Activated CD8-positive, alpha-beta memory T cell treated with anti-CD3 and anti-CD28 coated beads, Interleukin-2, amount 50 U/mL, for 48 hours (primary cell): ENCODE data around the gene TRRAP.
A peak's percentile ranks its signal among the peaks of the same experiment; 100 is the strongest.
"Not testable (repeated sequence)": the region's sequence is repeated elsewhere in the genome, so short reads cannot be mapped to it uniquely, and the experiment has no call there.

Experiments used
- DNase-seq: peaks from one replicate; pipeline ENCODE4 v3.0.0-alpha.2; 2020

Gene TRRAP

DNA sequence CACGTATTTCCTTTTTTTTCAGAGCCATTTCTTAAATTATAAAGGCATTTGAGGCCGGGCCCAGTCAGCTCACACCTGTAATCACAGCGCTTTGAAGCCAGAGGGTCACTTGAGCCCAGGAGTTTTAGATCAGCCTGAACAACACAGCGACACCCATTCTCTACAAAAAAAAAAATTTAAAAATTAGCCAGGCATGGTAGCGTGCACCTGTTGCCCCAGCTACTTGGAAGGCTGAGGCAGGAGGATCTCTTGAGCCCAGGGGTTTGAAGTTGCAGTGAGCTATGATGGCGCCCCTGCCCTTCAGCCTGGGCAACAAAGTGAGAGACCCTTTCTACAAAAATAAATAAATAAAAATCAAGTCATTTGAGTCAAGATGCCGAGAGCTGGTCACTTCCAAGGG is 11.6 kb upstream of the TRRAP start:
- no peak for DNase-seq

DNA sequence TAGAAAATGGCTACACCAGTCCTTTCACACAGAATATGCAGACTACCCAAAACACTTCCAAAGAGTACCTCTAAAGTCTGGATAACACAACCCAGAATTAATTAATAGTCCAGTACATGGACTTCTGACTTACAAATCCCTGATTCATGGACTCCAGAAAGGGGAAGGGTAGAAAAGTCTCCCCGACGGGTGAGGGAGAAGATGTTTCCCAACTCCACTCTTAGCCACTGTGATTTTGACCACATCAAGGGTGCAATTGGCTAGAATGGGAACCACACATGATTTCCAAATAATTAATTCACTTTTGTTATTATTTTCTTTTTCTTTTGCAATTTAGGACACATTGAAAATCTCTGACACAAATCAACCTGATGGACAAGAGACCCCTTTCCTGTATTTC is 9.9 kb upstream of the TRRAP start:
- DNase-seq: no peak

DNA sequence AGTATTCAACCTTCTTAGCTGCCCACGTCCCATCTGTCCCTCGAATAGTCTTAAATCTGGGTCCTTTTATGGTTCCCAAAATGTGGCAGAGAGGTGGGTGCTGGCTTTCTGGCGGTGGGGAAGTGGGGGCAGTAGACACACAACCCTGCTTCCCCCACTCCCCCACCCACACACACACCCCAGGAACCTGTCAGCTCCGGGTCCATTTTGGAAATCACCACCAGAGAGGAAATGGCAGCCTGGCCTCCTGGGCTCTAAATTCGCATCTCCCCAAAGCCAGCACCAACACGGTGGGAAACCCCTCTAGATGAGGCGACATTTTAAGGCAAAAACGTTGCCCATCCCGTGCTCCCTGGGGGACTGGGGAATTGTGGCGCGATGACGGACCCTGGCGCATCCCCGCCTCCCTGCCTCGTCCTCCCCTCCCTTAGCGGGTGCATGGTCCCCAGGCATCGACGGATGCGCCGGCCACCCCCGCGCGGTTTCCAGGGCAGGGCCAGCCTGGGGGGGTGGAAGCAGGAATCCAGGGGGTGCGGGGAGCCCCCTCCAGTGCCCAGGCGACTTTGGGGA is 9.2 kb upstream of the TRRAP start:
- DNase-seq: no peak

DNA sequence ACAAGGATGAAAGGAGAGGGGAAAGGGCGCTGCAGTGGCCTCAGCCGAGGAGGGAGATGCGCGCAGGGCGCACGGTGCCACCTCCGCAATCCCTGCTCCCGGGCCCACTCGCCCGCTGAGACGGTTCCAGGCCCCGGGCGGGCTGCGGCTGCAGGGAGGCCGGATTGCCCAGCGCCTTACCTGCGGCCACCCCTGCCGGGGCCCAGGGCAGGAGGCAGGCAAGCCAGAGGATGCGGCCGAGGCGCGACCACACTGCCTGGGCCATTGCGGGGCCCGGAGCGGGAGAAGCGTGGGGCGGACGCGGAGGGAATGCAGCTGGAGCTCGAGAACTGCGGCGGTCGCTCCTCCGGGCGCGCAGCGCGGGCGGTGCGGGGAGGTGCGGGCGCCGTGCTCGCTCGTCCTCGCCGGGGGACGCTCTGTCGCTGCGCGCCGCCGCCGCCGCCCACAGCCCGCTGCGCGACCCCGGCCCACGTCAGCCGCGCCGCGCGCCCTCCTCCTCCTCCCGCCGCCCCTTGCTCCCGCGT is 8.7 kb upstream of the TRRAP start, which contains the start of gene TMEM130:
Gene TMEM130, minus strand, starts transcription at position 418 of the 524 bp plus-strand sequence. Its CDS starts 153 bp downstream, at position 265.
- DNase-seq: no peak

DNA sequence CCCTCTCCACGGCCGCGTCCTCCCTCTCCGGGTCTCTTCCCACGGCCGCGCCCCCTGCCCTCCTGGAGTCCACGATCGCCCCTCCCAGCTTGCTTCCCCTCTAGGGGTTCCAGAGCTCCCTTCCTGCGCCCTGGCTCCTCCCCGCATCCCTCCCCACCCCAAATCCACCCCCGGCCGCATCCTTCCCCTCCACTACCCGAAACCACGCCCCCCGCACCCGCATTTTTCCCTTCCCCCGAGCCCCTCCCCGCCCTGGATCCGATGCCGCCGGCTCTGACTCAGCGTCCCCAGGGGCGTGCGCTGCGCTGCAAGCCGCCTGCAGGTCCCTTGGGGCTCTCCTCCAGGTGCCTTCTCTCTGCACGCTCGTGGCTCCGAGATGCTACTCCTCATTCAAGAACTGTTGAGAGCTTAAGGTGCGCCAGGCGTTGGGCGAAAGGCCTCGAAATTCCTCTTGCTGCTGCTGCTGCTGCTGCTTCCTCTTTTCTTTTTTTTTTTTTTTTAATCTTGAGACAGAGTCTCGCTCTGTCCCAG is 8.1 kb upstream of the TRRAP start:
- peak; percentile 79 for DNase-seq

DNA sequence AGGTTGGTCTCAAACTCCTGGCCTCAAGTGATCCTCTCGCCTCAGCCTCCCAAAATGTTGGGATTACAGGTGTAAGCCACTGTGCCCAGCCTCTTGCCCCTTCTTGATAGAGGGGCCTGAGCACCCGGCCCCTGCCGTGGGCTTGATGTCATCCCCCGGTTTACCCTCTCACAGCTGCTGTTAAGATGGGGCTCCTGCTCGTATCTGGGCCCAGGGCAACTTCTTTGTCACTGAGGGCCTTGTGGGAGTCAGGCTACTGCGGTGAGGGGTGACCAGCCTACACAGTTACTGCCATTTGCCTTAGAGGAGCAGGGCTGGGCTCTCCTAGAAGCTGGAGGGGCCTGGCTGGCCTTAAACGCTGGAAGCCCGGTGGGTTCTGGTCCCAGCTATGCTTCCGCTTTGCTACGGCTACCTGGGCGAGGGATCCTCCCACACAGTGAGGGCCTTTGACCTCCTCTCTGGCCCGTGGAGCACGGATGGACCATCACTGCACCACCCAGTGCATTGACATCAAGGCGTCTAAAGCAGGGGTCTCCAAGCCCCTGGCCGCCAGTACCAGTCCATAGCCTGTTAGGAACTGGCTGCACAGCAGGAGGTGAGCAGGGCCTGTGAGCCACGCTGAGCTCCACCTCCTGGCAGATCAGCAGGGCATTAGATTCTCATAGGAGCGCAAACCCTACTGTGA is 7.4 kb upstream of the TRRAP start:
- DNase-seq: no peak

DNA sequence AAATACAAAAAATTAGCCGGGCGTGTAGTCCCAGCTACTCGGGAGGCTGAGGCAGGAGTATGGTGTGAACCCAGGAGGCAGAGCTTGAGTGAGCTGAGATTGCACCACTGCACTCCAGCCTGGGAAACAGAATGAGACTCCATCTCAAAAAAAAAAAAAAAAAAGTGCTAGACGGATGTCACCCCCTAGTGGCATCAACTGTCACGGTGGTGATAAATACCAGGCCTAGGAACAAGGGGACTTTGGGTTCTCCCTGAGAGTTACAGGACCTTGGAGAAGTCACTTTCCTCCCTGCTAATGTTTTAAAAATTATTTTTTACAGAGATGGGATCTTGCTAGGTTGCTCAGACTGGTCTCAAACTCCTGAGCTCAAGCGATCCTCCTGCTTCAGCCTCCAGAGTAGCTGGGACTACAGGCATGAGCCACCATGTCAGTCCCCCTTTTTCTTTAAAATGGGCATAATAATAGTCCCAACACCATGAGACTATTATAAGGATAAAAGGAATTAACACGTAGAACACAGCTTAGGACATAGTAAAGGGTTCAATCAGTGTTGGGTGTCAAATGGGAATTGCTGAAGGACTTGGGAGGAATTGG is 5.9 kb upstream of the TRRAP start:
- DNase-seq: no peak

DNA sequence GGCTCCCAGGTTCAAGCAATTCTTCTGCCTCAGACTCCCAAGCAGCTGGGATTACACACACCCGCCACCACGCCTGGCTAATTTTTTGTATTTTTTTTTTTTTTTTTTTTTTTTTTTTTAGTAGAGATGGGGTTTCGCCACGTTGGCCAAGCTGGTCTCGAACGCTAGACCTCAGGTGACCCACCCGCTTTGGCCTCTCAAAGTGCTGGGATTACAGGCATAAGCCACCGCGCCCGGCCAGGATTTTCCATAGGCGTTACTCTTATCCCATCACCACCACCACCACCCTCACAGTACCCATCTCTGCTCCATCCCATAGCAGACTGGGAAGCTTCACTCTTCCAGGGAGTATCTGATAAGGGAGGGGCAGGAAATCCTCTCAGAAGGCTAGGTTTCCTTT is 4.7 kb upstream of the TRRAP start:
- not testable (repeated sequence) for DNase-seq

DNA sequence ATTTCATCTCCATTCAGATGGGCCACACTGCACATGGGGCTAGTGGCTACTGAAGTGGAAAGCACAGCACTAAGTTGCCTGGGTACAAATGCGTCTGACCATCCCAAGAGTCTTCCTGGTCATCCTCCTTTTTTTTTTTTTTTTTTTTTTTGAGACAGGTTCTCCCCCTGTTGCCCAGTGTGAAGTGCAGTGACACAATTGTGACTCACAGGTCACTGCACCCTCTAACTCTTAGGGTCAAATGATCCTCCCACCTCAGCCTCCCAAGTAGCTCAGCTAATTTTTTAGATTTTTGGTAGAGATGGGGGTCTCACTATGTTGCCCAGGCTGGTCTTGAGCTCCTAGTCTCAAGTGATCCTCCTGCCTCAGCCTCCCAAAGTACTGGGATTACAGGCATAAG is 3.4 kb upstream of the TRRAP start:
- DNase-seq: no peak

DNA sequence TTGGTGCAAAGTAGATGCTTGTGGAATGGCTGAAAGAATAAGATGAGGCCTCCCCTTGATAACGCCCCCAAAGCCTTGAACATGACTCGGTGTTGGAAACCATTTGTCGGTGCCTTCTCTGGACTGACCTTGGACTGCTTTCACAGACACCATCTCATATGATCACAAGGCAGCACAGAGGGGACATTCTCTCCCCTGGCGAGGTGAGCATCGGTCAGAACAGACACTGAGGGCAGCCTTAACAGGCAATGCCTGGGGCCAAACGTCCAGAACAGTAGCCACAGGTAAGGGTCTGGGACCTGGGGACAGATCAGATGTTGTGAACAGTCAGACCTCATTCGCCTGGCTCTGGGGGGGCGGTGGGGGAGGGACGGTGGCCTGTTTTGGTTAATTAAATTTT is 2.8 kb upstream of the TRRAP start:
- DNase-seq: no peak

DNA sequence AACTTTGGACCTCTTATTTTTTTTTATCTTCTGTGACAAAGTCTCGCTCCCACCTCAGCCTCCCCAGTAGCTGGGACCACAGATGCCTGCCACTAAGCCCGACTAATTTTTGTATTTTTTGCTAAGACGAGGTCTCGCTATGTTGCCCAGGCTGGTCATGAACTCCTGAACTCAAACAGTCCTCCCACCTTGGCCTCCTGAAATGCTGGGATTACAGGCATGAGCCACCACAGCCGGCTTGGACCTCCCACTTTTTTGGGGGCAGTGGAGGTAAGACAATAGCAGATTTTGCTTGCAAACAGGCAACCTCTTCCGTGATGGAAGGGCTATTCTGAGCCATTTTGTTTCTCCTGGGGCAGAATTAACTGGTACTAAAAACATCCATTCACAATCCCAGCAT is 1.2 kb upstream of the TRRAP start:
- no peak for DNase-seq

DNA sequence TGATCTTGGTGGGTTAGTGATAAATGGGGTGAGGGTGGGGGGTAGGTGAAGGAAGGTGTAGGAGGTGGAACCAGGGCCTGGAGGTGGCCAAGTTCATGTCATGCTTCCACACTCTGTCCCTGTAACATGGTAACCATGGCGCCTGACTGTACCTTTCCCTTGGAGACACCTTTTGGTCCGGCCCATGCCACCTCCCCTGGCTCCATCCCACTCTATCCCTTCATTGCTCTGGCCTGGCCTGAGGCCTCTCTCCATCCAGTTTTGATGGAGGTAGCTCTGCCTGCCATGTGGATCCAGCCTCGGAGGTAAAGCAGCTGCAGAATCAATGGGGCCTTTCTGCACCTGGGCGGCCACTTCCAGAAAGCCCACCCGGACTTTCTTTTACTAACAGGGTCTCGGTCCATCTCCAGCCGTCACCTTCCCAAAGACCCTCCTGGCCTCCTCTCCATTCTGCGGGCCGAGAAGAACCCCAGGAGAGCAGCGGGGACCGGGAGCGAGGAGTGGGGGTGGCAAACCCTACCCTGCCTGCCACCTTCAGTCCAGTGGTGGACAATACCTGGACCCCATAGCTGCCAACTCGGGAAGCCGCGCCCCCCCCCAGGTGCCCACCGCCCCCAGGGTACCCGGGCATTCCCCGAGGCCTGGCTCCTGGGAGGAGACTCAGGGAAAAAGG is 504 bp upstream of the TRRAP start:
- no peak for DNase-seq

DNA sequence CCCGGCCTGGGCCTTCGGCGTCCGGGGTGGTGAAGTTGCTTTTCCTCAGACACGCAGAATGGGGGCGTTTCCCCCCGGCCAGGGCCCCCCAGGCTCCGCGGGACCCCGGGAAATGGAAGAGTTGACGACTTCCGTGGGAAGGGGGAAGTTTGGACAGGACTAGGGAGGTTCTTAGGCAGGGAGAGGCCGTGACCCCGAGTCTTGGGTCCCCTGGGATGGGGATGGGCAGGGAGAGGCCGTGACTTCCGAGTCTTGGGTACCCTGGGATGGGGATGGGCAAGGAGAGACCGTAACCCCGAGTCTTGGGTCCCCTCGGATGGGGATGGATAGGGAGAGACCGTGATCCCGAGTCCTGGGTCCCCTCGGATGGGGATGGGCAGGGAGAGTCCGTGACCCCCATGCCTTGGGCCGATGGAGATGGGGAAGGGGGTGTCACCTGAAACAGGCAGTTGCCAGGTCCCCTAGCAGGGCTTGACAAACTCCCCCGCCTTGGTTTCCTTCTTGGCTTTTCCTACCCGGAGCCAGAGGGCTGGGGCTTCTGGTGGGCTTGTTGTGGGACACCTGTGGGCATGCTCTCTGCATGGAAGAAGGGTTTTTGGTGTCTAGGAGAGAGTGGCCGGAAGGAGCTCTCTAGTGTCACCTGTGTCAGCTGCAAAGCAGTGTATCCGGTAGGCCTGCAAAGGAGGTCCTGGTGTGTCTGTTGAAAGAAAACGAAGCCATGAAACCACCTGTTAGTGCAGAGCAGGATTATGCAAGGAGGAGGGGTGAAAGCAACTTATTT is 1.1 kb downstream of the TRRAP start:
- DNase-seq: peak; percentile 76

DNA sequence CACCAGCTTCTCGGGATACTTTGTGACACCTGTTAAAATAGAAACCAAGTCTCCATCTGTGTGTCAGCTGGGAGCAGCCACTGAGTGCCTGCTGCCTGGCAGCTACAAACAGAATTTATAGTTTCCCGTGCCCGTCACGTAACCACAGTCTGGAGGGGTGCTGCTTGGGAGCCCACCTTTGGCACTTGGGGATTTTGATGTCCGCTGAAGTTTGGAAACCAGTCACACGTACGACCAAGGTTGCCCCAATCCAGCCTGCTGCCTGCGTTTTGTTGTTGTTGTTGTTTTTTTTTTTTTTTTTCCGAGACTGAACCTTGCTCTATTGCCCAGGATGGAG is 1.6 kb downstream of the TRRAP start:
- DNase-seq: no peak

DNA sequence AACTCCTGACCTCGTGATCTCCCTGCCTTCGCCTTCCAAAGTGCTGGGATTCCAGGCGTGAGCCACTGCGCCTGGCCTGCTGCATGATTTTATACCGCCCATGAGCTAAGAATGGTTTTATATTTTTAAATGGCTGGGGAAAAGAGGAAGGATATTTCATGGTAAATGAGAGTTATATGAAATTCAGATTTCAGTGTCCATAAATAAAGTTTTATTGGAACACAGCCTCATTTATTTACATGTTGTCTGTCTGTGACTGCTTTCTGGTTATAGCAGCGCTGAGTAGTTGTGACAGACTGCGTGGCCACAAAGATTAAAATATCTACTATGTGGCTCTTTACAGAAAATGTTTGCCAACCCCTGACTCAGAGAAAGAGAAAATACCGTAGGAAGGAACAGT is 2.2 kb downstream of the TRRAP start:
- no peak for DNase-seq

DNA sequence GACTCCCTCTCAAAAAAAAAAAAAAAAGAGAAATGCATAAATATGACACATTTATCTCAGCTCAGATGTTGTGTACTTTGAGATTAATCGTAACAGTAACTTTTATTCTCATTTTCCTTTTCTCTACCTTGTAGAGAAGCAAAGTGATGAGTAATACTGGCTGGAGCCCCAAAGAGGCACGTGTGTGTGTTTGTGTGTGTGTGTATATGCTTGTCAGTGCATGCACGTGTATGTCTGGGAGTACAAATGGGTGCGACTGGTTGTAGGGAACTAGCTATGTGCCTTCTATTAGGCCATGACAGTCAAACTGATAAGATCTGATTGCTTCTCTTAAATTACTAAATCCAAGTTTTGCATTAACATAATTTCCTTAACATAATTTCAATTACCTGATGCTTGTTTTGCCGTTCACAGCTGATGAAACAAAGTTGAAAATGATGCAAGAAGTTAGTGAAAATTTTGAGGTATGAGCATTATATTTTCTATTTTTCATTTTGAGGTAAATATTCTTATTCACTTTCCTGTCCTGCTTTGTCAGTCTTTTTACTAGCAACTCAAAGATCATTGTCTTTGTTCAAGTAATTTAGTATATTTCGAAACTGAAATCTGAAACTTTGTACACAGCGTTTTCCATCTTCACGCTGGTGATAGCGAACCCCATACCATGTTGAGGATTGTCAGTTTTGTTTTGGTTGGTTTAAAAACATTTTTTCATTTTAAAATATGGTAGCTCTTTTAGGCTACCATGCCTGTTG is 3.4 kb downstream of the TRRAP start:
- DNase-seq: peak; percentile 33

DNA sequence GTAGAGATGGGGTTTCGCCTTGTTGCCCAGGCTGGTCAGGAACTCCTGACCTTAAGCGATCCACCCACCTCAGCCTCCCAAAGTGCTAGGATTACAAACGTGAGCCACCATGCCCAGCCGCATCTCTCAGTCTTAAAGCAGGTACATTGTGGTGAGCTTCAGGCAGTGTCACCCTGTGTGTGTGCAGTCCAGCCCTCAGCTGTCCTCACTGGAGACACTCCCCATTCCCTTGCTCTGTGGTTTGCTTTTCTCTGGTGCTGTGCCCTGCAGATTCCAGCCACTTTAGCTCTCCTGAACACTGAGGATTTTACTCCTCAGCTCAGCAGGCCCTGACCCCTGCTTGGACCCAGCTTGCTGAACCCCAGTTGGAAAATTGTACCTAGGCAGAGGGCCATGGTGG is 6.1 kb downstream of the TRRAP start:
- peak; percentile 43 for DNase-seq

DNA sequence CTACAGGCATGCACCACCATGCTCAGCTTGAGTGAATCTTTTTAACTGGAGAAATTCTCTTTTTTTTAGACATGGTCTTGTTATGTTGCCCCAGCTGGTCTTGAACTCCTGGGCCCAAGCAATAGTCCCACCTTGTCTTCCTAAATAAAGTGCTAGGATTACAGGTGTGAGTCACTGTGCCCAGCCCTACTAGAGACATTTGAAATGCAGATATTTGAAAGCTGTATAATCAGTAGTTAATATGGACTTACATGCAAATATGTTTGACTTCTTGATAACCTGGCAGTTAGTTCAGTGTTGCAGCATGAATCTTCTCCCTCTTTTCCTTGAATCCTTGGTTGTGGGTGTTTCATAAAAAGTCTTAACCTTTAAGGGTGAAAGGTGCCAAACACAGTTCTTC is 8.7 kb downstream of the TRRAP start:
- no peak for DNase-seq

DNA sequence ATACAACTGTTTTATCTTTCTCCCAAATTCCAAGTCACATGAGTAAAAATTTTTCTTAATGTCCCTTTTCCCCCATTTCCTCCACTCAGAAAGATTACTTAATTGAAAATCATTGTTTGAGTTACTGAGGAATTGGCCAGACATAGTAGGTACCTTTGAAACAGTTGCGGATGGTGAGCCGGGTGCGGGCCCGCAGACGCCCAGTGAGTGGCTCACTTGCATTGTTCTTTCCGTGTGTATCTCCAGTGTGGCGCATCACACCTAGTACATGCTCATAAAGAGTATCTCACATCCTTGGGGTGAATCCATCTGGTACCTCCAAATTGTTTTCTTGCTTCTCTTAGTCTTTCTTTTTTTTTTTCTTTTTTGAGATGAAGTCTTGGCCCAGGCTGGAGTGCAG is 14.3 kb downstream of the TRRAP start:
- no peak for DNase-seq

DNA sequence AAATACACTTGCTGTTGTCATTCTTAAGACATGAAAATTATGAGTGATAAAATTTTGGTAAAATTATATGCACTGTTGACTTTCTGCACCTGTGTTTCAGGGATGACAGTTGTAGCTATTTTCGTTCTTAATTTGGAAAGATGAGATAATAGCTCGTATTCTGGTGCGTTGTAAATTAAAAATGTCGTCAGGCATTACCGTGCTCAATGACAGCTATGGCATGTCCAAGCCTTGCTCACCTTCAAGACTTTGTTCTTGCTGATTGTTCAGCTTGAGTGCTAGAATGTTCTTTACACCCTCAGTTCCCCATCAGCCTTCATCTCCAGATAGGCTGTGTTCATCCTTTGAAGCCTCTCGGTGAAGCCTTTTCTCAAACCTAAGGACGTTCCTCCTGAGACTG is 21.5 kb downstream of the TRRAP start:
- no peak for DNase-seq

DNA sequence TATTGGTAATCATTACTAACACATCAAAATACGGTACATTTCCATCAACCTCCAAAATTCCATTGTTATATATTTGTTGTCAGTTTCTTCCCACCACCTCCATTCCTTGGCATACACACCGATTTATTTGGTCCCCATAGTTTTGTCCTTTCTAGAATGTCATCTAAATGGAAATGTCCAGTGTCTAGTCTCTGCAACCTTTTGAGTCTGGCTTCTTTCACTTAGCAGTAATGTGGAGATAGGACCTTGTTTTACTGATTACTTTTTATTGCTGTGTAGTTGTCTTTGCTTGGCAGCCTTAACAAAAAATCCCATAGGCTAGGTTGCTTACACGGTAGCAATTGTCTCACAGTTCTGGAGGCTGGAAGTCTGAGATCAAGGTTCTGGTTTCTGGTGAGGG is 22.5 kb downstream of the TRRAP start:
- no peak for DNase-seq

DNA sequence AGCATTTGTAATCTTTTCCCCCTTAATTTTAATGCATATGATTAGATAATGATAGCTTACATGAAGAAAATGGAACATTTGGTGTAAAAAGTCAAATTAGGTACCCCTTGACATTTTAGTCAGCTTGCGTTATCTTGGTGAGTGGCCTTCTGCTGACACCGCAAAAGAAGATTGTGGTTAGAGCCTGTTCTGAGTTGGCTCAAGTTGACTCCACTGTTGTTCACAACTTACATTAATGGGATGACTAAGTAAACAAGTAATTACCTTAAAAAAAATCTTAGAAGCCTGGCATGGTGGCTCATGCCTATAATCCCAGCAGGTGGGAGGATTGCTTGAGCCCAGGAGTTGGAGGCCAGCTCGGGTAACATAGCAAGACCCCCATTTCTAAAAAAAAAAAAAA is 24.2 kb downstream of the TRRAP start:
- DNase-seq: no peak
